ENCODE measurements around the gene SYNC.
"Not testable (repeated sequence)": the region's sequence is repeated elsewhere in the genome, so short reads cannot be mapped to it uniquely, and the experiment has no call there.

SYNC gene

GRCh38 chr1:32724678-32725614 is 22.4 kb upstream of the SYNC start:
- FAIRE-seq (peak; percentile 91), DNase-seq (ENCODE audit: low spot score) (peak; percentile 87)

GRCh38 chr1:32719681-32720275 is 17.2 kb upstream of the SYNC start:
- no peak for FAIRE-seq

GRCh38 chr1:32718527-32718926 is 16.0 kb upstream of the SYNC start:
- FAIRE-seq: no peak
- DNase-seq (ENCODE audit: low spot score): no peak

More at GRCh38 chr1:32719681-32720275, 17.2 kb upstream of the SYNC start:
- no peak for DNase-seq (ENCODE audit: low spot score)

GRCh38 chr1:32718036-32718435 is 15.5 kb upstream of the SYNC start:
- FAIRE-seq (no peak), DNase-seq (ENCODE audit: low spot score) (no peak)

GRCh38 chr1:32717503-32717902 is 14.9 kb upstream of the SYNC start:
- no peak for FAIRE-seq

GRCh38 chr1:32716312-32717148 is 14.0 kb upstream of the SYNC start:
- FAIRE-seq: no peak
- DNase-seq (ENCODE audit: low spot score): peak; percentile 26

More at GRCh38 chr1:32717503-32717902, 14.9 kb upstream of the SYNC start:
- DNase-seq (ENCODE audit: low spot score): no peak

- DNase-seq (ENCODE audit: low spot score) (peak; percentile 37), FAIRE-seq (no peak)
Measured at GRCh38 chr1:32715901-32716311, 13.3 kb upstream of the SYNC start.

- no peak for DNase-seq (ENCODE audit: low spot score)
- no peak for FAIRE-seq
Measured at GRCh38 chr1:32714277-32714676, 11.7 kb upstream of the SYNC start.

GRCh38 chr1:32713081-32713480 is 10.5 kb upstream of the SYNC start:
- FAIRE-seq (no peak), DNase-seq (ENCODE audit: low spot score) (no peak)

- not testable (repeated sequence) for DNase-seq (ENCODE audit: low spot score); FAIRE-seq
Measured at GRCh38 chr1:32711221-32711620, 8.7 kb upstream of the SYNC start.

- FAIRE-seq (no peak), DNase-seq (ENCODE audit: low spot score) (no peak)
Measured at GRCh38 chr1:32709476-32709875, 6.9 kb upstream of the SYNC start.

- DNase-seq (ENCODE audit: low spot score): no peak
- no peak for FAIRE-seq
Measured at GRCh38 chr1:32709075-32709474, 6.5 kb upstream of the SYNC start.

GRCh38 chr1:32706491-32706890 is 3.9 kb upstream of the SYNC start:
- no peak for FAIRE-seq
- DNase-seq (ENCODE audit: low spot score): no peak

- no peak for FAIRE-seq
- no peak for DNase-seq (ENCODE audit: low spot score)
Measured at GRCh38 chr1:32705516-32705915, 2.9 kb upstream of the SYNC start.

- FAIRE-seq: peak; percentile 71
Measured at GRCh38 chr1:32703479-32704291, 1.1 kb upstream of the SYNC start.

GRCh38 chr1:32701951-32702598 is 495 bp downstream of the SYNC start:
- DNase-seq (ENCODE audit: low spot score) (no peak), FAIRE-seq (no peak)

More at GRCh38 chr1:32703479-32704291, 1.1 kb upstream of the SYNC start:
- DNase-seq (ENCODE audit: low spot score): peak; percentile 87

- DNase-seq (ENCODE audit: low spot score): no peak
- FAIRE-seq: no peak
Measured at GRCh38 chr1:32701421-32701911, 1.1 kb downstream of the SYNC start.

GRCh38 chr1:32696996-32697395 is 5.6 kb downstream of the SYNC start:
- FAIRE-seq; DNase-seq (ENCODE audit: low spot score): not testable (repeated sequence)

GRCh38 chr1:32696041-32696440 is 6.5 kb downstream of the SYNC start:
- FAIRE-seq (no peak), DNase-seq (ENCODE audit: low spot score) (no peak)
